GM19193 (cell line): Measurements from ENCODE around the gene VGLL2.

Experiments
- POLR2A ChIP-seq: IDR thresholded peaks from 4 replicates; pipeline ENCODE4 v1.6.1; 2011; ENCODE audit not compliant: insufficient read depth, insufficient read length; ENCODE audit errors: extremely low read depth

Gene VGLL2

DNA sequence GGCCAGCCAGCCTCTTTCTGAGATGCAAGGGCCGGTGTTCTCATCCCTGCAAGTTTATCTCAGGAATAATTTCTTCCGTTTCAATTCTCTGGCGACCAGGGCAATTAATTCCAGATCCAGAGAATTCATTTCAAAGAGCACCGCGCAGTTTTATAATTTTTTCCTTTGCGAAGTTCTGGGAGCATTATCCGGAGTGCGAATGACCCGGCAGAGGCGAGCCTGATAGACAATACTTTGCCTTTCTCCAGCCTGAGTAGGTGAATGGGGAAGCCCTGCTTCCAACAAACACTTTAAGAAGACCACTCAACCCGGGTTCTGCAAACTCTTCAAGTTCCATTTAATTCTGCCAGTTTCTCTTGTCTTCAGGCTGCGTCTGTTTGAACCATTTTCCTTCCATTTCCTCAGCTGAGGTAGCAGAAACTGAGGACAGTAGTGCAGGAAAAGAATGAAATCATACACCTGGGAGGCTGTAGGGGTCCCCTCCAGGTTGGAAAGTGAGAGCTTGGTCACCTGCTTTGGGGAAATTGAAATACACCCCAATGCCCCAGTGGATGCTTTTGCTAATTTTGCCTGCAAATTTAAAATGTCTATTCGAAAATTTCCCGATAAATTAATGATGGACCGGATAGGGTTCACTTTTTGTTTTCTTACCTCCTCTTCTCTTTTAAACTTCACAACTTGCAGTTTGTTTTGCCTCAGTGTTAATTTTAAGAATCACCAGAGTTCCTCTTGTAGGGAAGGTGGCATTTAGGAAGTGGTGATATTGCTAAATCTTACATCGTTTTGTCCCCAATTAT is 1.1 kb downstream of the VGLL2 start:
- no peak for TF ChIP-seq POLR2A

DNA sequence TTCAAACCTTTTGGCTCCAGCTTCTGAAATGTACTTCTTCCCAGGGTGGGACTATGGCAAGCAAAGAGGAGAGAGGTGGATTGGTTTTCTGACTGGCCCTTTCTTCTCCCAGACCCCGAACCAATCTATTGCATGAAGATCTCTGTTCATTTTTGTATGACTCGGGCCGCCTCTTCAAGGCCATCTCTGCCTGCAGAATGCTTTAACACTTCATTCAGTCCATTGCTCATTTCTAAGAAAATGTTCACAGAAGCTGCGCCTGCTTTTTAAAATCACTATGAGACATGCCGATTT is 1.6 kb downstream of the VGLL2 start:
- TF ChIP-seq POLR2A: no peak

DNA sequence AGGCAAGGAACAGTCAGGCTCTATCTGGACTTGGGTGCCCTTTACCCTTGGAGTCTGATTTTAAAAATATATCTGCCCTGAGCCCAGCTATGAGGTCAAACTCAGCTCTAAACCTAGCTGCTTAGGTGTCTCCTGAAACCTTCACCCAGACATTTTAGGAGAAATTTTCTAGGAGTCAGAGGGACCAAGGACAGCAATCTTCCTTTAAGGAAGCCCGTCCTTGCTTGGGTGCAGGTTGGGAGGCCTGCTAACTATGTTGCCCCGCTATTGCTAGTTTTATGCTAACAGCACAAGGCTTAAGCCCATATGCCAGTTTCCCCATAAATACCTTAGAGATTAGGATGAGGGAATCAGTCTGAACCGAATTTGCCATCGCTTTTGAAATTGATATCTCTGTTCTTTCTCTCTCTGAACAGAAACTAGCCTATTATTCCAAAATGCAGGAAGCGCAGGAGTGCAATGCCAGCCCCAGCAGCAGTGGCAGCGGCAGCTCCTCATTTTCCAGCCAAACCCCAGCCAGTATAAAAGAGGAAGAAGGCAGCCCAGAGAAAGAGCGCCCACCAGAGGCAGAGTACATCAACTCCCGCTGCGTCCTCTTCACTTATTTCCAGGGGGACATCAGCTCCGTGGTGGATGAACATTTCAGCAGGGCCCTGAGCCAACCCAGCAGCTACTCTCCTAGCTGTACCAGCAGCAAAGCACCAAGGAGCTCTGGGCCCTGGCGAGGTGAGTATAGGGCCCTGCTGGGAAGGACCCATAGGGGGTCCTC is 2.6 kb downstream of the VGLL2 start:
- no peak for TF ChIP-seq POLR2A

DNA sequence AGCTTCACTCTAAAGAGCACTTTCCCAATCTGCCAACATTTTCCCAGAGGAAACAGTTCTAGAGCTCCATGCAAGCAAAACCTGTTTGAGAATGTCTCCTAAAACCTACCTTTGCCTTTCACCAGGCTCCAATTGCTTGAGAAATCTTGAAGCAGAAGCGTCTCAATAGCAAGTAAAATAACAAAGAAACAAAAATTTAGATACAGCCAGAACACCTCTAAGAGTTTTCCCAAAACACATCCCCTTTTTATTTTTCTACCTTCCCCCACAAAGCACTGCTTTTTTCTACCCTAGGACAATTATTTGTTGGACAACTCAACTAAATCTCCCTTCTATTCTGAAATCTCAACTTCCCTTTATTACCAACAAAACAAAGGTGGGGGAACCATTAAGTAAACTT is 3.6 kb downstream of the VGLL2 start:
- TF ChIP-seq POLR2A: no peak

DNA sequence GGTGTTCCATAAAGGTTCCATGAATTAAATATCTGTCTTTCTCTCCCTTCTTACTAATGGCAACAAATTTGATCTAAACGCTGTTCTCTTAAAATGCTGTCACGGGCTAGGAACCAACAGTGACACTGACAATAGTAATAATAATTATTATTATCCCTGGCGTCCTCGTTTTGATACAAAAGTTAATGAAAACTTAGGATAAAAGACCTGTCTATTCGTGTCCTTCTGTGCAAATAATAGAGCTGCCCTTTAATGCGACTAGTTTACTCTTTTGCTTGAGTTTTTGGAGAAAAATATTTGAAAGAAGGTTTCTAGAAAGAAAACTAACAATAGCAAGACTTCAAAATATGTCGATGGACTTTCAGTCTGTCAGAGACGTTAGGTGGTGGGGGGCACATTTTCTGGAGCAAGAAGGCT is 4.3 kb downstream of the VGLL2 start:
- no peak for TF ChIP-seq POLR2A

DNA sequence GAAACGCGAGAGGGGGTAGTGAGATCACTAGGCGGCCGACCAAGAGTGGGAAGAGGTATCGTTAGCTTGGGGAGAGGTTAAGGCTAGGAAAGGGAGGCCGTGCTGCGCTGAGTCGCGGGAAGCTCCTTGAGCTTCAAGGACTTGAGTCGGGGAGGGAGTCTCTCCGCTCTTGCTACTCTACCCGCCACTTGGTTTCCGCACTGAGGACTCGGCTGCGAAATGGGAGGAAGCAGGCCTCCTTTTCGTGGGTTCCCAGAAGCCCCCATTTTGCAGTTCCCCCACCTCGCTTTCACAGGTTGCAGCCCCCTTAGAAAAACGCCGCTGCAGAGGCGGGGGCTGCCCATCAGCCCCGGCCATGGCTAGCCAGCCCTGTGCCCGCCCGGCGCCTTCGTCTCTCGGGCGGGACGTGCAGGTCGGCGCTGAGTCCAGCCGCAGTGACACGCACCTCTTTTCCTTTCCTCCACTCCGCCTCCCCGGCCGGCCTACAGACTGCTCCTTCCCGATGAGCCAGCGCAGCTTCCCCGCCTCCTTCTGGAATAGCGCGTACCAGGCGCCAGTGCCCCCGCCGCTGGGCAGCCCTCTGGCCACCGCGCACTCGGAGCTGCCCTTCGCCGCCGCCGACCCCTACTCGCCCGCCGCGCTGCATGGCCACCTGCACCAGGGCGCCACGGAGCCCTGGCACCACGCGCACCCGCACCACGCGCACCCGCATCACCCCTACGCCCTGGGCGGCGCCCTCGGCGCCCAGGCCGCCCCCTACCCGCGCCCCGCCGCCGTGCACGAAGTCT is 4.9 kb downstream of the VGLL2 start:
- TF ChIP-seq POLR2A: no peak

DNA sequence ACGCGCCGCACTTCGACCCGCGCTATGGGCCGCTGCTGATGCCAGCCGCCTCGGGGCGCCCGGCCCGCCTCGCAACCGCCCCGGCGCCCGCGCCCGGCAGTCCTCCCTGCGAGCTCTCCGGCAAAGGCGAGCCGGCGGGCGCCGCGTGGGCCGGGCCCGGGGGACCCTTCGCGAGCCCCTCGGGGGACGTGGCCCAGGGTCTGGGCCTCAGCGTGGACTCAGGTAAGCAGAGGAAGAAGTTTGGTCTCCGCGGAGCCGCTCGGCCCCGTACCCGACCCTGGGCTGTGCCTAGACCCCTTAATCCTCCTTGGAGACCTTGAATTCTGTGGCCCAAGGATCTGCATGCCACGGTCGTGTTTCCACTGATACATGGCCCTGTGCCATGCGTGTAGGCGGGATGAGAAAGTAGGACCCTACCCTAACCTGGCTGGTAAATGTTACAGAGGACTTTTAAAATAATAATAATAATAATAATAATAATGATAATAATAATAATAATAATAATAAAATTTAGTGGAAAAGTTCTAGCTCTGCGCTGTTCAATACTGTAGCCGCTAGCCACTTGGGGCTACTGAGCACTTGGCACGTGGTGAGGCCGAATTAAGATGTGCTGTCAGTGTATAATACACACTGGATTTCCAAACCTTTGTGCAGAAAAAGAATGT is 5.6 kb downstream of the VGLL2 start:
- no peak for TF ChIP-seq POLR2A

DNA sequence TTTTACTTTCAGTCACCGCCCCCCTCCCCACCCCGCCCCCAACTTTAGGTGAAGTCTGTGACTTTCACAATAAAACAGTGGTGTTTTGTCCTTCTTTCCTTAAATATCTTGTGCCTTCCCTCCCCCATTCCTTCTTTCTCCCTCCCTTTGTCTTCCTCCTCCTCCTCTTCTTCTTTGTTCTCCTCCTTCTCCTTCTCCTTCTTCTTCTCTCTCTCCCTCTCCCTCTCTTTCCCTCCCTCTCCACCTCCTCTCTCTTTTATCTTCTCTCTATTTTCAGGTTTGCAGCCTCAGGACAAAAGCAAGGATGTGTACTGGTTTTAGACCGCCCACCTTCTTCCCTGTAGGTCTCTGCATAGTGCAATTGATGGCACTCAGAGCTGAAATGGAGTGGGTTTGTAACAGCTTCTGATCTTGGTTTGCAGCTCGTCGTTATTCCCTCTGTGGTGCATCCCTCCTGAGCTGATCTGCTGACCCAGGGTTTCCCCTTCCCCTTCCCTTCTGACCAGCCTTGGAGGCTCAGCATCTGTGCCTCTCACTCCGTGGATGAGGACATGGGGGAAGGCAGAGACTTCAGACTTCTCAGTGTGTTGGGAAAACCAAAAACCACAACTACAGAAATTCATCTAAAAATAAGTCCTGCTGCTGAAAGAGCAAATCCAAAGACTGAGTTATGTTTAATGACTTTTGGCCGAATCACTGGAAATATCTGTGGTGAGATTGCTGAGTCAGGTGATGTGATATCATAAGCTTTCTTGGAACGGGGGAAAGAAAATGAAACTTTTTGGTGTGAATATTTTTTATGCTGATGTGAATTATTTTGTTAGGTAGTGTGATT is 6.9 kb downstream of the VGLL2 start:
- TF ChIP-seq POLR2A: no peak

DNA sequence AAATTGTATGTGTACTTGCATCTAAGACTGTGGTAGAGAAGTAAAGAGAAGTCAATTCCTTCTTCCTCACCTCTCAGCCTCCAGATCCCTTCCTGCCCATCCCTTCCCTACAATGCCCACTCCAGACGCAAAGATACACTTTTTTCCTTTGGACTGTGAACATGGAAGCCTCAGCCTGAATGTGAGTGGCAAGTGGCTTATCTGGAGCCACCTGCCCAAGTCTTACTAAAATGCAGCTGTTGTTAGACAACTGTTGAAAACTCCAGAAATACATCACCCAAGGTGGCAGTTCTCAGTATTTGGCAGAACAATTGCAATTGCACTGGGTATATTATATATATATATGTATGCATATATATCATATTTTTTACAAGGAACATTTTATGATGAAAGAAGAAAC is 7.5 kb downstream of the VGLL2 start:
- no peak for TF ChIP-seq POLR2A

DNA sequence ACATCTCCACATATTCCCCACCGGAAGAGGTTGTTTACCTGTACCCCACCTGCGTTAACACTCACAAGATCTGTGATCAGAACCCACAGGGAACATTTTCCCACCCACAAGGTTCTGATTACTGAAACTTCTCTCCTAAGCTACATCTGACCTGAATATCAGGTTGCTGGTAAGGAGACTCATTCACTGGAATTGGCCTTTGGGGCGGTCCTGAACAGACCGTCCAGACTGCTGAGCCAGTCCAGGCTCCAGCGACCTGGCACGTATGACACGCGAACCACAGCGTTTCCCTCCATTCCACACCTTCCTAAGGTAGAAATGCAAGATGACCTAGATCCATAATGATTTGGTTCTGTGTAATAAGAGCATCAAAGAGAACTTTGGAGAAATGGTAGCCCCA is 9.8 kb downstream of the VGLL2 start:
- no peak for TF ChIP-seq POLR2A

DNA sequence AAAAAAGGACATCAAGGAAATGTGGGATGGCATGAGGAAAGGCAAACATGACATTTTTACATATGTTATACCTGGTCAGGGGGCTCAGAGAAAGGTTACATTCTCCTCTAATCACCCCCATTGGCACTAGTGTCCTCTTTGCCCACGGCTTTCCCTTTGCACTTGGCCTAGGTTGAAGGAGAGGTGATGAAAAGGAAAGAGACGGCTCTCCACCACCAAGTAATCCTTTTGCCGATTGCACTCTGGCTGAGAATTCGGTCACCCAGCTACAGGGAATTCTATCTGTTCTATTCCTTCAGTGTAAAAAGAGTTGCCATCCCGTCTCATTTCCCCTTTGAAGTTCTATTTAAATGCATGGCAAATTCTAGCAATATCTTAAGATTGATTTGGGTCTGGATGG is 10.4 kb downstream of the VGLL2 start:
- TF ChIP-seq POLR2A: no peak

DNA sequence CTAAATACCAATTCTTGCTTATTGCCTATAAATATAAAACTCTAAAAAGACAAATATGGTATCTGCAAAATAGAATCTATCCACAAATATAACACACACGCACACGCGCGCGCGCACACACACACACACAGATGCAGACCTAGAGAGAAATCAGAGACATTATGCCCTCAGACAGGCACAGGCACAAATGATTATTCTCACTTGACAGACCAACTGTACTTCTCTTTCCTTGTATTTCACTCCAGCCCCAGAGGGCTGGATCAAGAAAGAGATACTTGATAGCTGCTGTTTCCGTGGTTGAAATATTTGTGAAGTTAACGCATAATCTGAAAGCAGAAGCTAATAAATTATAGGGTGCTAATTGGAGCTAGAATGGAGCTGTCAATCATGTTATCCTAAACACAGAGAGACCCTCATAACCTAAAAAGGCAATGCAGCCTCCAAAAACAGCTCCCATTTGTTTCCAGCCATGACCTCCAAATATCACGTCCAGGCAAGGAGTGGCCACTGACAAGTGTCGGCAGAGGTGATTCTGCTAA is 11.5 kb downstream of the VGLL2 start:
- no peak for TF ChIP-seq POLR2A

DNA sequence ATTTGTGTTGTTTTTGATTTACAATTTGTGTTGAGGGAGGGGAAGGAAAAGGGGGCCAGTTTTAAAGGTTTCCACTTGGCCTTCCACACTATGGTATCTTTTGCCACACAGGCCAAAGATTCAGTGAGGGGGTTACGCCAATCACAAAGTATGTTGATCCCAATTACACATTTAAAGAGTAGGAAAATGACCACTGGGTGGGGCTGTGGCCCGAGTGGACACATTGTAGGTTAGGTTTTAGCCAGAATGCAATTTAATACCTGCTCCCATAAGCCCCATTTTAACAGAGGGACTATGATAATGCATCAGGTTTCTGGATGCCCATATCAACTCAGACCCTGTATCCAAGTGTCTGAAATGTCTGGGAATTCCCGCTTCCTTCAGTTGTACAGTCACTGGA is 15.6 kb downstream of the VGLL2 start:
- no peak for TF ChIP-seq POLR2A
